K562 (cell line): ENCODE results near the gene KCNH2.

Experiments
- BRF2 ChIP-seq: IDR thresholded peaks from 3 replicates; pipeline ENCODE4 v1.6.1; 2011; ENCODE audit warnings: borderline replicate concordance, mild to moderate bottlenecking; ENCODE audit not compliant: insufficient read length, insufficient read depth
- CEBPZ ChIP-seq: fragments of 150-350 bp; IDR thresholded peaks from 2 replicates; pipeline ENCODE4 v1.6.1; 2014; ENCODE audit warnings: low read depth, mild to moderate bottlenecking, low read length, borderline replicate concordance
- EHMT2 ChIP-seq: fragments of 450-650 bp; IDR thresholded peaks from 2 replicates; pipeline ENCODE4 v1.6.1; 2018; ENCODE audit warnings: antibody characterized with exemption
- FOXM1 ChIP-seq, 2 experiments: fragments of 450-650 bp in 1 of 2; sonication (generic) in 1 of 2; formaldehyde crosslinking in 1 of 2; IDR thresholded peaks; 2 replicates each; pipeline versions ENCODE4 v1.6.1 to v1.9.0; 2017 to 2022; ENCODE audit warnings: low read depth in 2 of 2, mild to moderate bottlenecking in 2 of 2, missing genetic modification reagents in 1 of 2, moderate library complexity in 1 of 2
- HBP1 ChIP-seq: fragments of 450-650 bp; formaldehyde crosslinking; IDR thresholded peaks from 2 replicates; pipeline ENCODE4 v1.4.0; 2022; ENCODE audit warnings: missing genetic modification characterization
- KLF10 ChIP-seq: fragments of 250-450 bp; sonication (Bioruptor Pico); IDR thresholded peaks from 2 replicates; pipeline ENCODE4 v1.6.1; 2021; ENCODE audit warnings: matching md5 sums
- NFIC ChIP-seq: fragments of 450-650 bp; IDR thresholded peaks from 2 replicates; pipeline ENCODE4 v1.6.1; 2017; ENCODE audit warnings: mild to moderate bottlenecking, inconsistent platforms
- TAF9B ChIP-seq: fragments of 450-650 bp; IDR thresholded peaks from 2 replicates; pipeline ENCODE4 v1.6.1; 2018; ENCODE audit warnings: mild to moderate bottlenecking; ENCODE audit not compliant: partially characterized antibody
- YY1 ChIP-seq, 3 experiments: IDR thresholded peaks; 2 replicates each; pipeline ENCODE4 v1.6.1; 2011; ENCODE audit warnings: low read length in 2 of 3, mild to moderate bottlenecking in 2 of 3, moderate library complexity in 2 of 3, borderline replicate concordance in 1 of 3, control low read depth in 1 of 3, low read depth in 1 of 3; ENCODE audit not compliant: insufficient read depth in 3 of 3, insufficient replicate concordance in 2 of 3, control insufficient read depth in 1 of 3, insufficient read length in 1 of 3; ENCODE audit errors: extremely low read depth in 1 of 3
- ZNF197 ChIP-seq: fragments of 200-800 bp; sonication (Bioruptor generic); IDR thresholded peaks from 2 replicates; pipeline ENCODE4 v1.6.1; 2016; ENCODE audit warnings: low read depth, missing genetic modification characterization, missing compliant biosample characterization
- ZNF57 ChIP-seq: fragments of 450-650 bp; formaldehyde crosslinking; IDR thresholded peaks from 2 replicates; pipeline ENCODE4 v1.4.0; 2020; ENCODE audit warnings: mild to moderate bottlenecking, moderate library complexity
- ZNF655 ChIP-seq: fragments of 250-450 bp; sonication (Bioruptor Pico); IDR thresholded peaks from 2 replicates; pipeline ENCODE4 v1.5.0; 2021
- TF ChIP-seq, protein P1 (sequence below), 3 experiments: IDR thresholded peaks in 2 of 3; conservative IDR thresholded peaks in 1 of 3; 2 replicates each; pipeline ENCODE4 v1.5.1; 2011 to 2012; ENCODE audit warnings: low read length in 3 of 3, mild to moderate bottlenecking in 3 of 3, control low read depth in 2 of 3, improper control_type of control experiment in 1 of 3, inconsistent platforms in 1 of 3, low read depth in 1 of 3, mixed read lengths in 1 of 3, moderate library complexity in 1 of 3; ENCODE audit not compliant: insufficient read depth in 2 of 3
- TF ChIP-seq, protein P2 (sequence below): sonication (generic); formaldehyde crosslinking; IDR thresholded peaks from 2 replicates; pipeline ENCODE4 v1.9.0; 2022; ENCODE audit warnings: mild to moderate bottlenecking, missing genetic modification reagents

DNA sequence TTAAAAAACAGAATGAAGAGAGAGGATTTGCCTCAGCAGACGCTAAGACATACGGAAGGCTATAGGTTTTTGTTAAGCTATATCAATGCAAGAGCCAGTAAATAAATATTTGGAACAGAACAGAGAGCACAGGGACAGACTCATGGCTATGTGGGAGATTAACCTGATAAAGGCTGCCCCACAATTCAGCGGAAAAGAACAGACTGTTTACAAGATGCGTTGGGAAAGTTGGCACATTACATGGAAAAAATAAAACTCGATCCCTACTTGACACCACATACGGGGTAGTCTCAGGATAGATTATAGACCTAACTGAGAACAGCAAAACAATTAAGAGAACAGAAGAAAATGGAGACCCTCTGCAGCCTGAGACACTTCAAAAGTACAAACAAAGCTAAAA lies 10.8 kb downstream of the KCNH2 start:
- TF ChIP-seq, protein P1, sequence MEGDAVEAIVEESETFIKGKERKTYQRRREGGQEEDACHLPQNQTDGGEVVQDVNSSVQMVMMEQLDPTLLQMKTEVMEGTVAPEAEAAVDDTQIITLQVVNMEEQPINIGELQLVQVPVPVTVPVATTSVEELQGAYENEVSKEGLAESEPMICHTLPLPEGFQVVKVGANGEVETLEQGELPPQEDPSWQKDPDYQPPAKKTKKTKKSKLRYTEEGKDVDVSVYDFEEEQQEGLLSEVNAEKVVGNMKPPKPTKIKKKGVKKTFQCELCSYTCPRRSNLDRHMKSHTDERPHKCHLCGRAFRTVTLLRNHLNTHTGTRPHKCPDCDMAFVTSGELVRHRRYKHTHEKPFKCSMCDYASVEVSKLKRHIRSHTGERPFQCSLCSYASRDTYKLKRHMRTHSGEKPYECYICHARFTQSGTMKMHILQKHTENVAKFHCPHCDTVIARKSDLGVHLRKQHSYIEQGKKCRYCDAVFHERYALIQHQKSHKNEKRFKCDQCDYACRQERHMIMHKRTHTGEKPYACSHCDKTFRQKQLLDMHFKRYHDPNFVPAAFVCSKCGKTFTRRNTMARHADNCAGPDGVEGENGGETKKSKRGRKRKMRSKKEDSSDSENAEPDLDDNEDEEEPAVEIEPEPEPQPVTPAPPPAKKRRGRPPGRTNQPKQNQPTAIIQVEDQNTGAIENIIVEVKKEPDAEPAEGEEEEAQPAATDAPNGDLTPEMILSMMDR (IDR thresholded peaks at IDR 0.05 in 2 of 3, conservative IDR thresholded peaks at IDR 0.05 in 1 of 3; ENCODE audit: insufficient read depth in 2 of 3, low read depth in 1 of 3, low read length in 3 of 3) = no peak
- TF ChIP-seq ZNF57 (CRISPR knock-in tag) (no peak), ZNF655 (CRISPR knock-in tag) (no peak), EHMT2 (no peak), TAF9B (no peak), HBP1 (CRISPR knock-in tag) (no peak), NFIC (no peak), FOXM1 (IDR thresholded peaks at IDR 0.05; ENCODE audit: low read depth) (no peak), FOXM1 (CRISPR knock-in tag; IDR thresholded peaks at IDR 0.05; ENCODE audit: low read depth) (no peak), ZNF197 (no peak), BRF2 (no peak), CEBPZ (no peak), KLF10 (CRISPR knock-in tag) (no peak), YY1 (IDR thresholded peaks at IDR 0.05; ENCODE audit: borderline replicate concordance in 1 of 3, control insufficient read depth in 1 of 3, extremely low read depth in 1 of 3, insufficient read depth in 3 of 3, insufficient read length in 1 of 3, insufficient replicate concordance in 2 of 3, low read depth in 1 of 3, low read length in 2 of 3) (no peak)
- TF ChIP-seq, protein P2, sequence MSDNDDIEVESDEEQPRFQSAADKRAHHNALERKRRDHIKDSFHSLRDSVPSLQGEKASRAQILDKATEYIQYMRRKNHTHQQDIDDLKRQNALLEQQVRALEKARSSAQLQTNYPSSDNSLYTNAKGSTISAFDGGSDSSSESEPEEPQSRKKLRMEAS (CRISPR knock-in tag) = no peak
